Fibroblast of mammary gland (primary cell): ENCODE measurements around the gene RIPK1.
"Not testable (repeated sequence)": the region's sequence is repeated elsewhere in the genome, so short reads cannot be mapped to it uniquely, and the experiment has no call there.

Source experiments
- DNase-seq: peaks from one replicate; pipeline ENCODE4 v3.0.0-alpha.2; 2010; ENCODE audit warnings: low read depth
- H3K4me3 ChIP-seq: 2 replicates; pipeline ENCODE4 v1.5.1; 2011; ENCODE audit warnings: low read depth, mild to moderate bottlenecking, low read length, moderate library complexity; ENCODE audit not compliant: control insufficient read depth
- CTCF ChIP-seq: conservative IDR thresholded peaks from 2 replicates; pipeline ENCODE4 v1.5.1; 2011; ENCODE audit warnings: low read depth, low read length, inconsistent platforms; ENCODE audit not compliant: control insufficient read depth, insufficient read depth

The RIPK1 gene

GRCh38 chr6:3026791-3027626, 41.3 kb upstream of the RIPK1 start:
- H3K4me3 ChIP-seq, result no peak overlapping the region
- no peak for TF ChIP-seq CTCF
- DNase-seq, result peak; percentile 3

GRCh38 chr6:3028156-3028555, 40.1 kb upstream of the RIPK1 start:
- H3K4me3 ChIP-seq, DNase-seq: not testable (repeated sequence)

- no peak overlapping the region for H3K4me3 ChIP-seq
- no peak for TF ChIP-seq CTCF
- DNase-seq, result no peak
Observed at GRCh38 chr6:3031857-3032640, 36.2 kb upstream of the RIPK1 start.

GRCh38 chr6:3032986-3033385, 35.3 kb upstream of the RIPK1 start:
- peak; percentile 70 for DNase-seq
- no peak overlapping the region for H3K4me3 ChIP-seq
- TF ChIP-seq CTCF, result no peak

GRCh38 chr6:3033652-3034051, 34.6 kb upstream of the RIPK1 start:
- TF ChIP-seq CTCF, result no peak
- H3K4me3 ChIP-seq, result no peak overlapping the region

GRCh38 chr6:3035397-3035796, 32.9 kb upstream of the RIPK1 start:
- no peak overlapping the region for H3K4me3 ChIP-seq
- no peak for TF ChIP-seq CTCF
- DNase-seq, result no peak

More at GRCh38 chr6:3033652-3034051, 34.6 kb upstream of the RIPK1 start:
- no peak for DNase-seq

GRCh38 chr6:3036861-3037637, 31.2 kb upstream of the RIPK1 start:
- H3K4me3 ChIP-seq, result no peak overlapping the region
- no peak for DNase-seq
- TF ChIP-seq CTCF, result no peak
